Measurements from ENCODE around the gene KCP. TPM values are rescaled to one million over a fixed set of nuclear protein-coding genes. Genes with fewer than 3 reads are reported as not detected.

KCP gene
- total and polyA plus RNA-seq, 9 donors: 0.05 to 1.8 (median 0.20) TPM; not detected in 4

- Histone ChIP-seq H3K4me1 (ENCODE audit: insufficient read depth) (no peaks in the 10 kb centered on the region), H3K36me3 (no peaks in the 10 kb centered on the region), H3K27me3 (no peaks in the 10 kb centered on the region), H3K4me3 (no peak overlapping the region), H3K9me3 (no peaks in the 10 kb centered on the region), H3K27ac (no peak overlapping the region)
- peak in 1 of 5 donors; percentile 0 for DNase-seq
- intact Hi-C loops (cut with DNase I): no loop called here
- WGBS, 3 donors: 69 to 85% (median 82%) methylated on average over 8 of the region's 8 CpGs
- TF ChIP-seq, protein P1, sequence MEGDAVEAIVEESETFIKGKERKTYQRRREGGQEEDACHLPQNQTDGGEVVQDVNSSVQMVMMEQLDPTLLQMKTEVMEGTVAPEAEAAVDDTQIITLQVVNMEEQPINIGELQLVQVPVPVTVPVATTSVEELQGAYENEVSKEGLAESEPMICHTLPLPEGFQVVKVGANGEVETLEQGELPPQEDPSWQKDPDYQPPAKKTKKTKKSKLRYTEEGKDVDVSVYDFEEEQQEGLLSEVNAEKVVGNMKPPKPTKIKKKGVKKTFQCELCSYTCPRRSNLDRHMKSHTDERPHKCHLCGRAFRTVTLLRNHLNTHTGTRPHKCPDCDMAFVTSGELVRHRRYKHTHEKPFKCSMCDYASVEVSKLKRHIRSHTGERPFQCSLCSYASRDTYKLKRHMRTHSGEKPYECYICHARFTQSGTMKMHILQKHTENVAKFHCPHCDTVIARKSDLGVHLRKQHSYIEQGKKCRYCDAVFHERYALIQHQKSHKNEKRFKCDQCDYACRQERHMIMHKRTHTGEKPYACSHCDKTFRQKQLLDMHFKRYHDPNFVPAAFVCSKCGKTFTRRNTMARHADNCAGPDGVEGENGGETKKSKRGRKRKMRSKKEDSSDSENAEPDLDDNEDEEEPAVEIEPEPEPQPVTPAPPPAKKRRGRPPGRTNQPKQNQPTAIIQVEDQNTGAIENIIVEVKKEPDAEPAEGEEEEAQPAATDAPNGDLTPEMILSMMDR (IDR thresholded peaks at IDR 0.05): no peak
- TF ChIP-seq POLR2A (IDR thresholded peaks at IDR 0.05) (no peak), EP300 (IDR thresholded peaks at IDR 0.05) (no peak)
These were observed 14.4 kb upstream of the KCP start for GRCh38 chr7:128924707-128925588.

DNA sequence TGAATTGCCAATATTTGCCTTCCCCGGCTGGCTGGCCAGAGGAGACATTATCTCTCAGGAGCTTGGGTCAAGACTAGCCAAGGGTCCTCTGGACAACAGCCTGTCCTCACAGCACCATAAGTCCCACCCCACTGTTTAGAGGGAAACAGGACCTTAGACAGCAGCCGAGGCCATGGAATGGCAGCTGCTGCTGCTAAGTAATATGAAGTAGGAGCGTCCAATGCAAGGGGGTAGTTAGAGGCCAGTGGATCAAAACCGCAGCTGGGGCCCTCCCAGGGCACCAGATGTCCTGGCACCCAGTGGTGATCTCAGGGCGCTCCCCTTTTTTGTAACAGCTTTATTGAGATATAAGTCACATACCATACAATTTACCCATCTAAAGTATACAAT lies 12.9 kb upstream of the KCP start:
- no peaks in the 10 kb centered on the region for H3K36me3 ChIP-seq
- no peaks in the 10 kb centered on the region for H3K27me3 ChIP-seq
- no peaks in the 10 kb centered on the region for H3K4me1 ChIP-seq (ENCODE audit: insufficient read depth)
- no peak overlapping the region for H3K27ac ChIP-seq
- no peaks in the 10 kb centered on the region for H3K9me3 ChIP-seq
- intact Hi-C loops (cut with DNase I): no loop called here
- peak in 1 of 5 donors; percentile 10 for DNase-seq
- 61 to 84% (median 71%) methylated on average over 5 of the region's 5 CpGs for WGBS, 3 donors
- H3K4me3 ChIP-seq: no peak overlapping the region
- TF ChIP-seq EP300 (IDR thresholded peaks at IDR 0.05): no peak
- TF ChIP-seq, protein P1 (IDR thresholded peaks at IDR 0.05): no peak
- TF ChIP-seq POLR2A (IDR thresholded peaks at IDR 0.05): no peak

GRCh38 chr7:128922496-128923410 lies 12.2 kb upstream of the KCP start:
- 73 to 84% (median 74%) methylated on average over 16 of the region's 16 CpGs for WGBS, 3 donors
- TF ChIP-seq, protein P1 (IDR thresholded peaks at IDR 0.05): no peak
- TF ChIP-seq EP300 (IDR thresholded peaks at IDR 0.05) (no peak), POLR2A (IDR thresholded peaks at IDR 0.05) (no peak)
- intact Hi-C loops (cut with DNase I): no loop called here
- Histone ChIP-seq H3K4me3 (no peak overlapping the region), H3K36me3 (no peaks in the 10 kb centered on the region), H3K27me3 (no peaks in the 10 kb centered on the region), H3K27ac (no peak overlapping the region), H3K9me3 (no peaks in the 10 kb centered on the region), H3K4me1 (ENCODE audit: insufficient read depth) (no peaks in the 10 kb centered on the region)
- DNase-seq: peak in 1 of 5 donors; percentile 12

GRCh38 chr7:128921866-128922440 lies 11.4 kb upstream of the KCP start:
- DNase-seq: no peak
- TF ChIP-seq, protein P1 (IDR thresholded peaks at IDR 0.05): no peak
- TF ChIP-seq EP300 (IDR thresholded peaks at IDR 0.05) (no peak), POLR2A (IDR thresholded peaks at IDR 0.05) (no peak)
- H3K4me3 ChIP-seq: no peak overlapping the region
- intact Hi-C loops (cut with DNase I): no loop called here
- H3K27ac ChIP-seq: no peak overlapping the region
- H3K27me3 ChIP-seq: no peaks in the 10 kb centered on the region
- H3K4me1 ChIP-seq (ENCODE audit: insufficient read depth): no peaks in the 10 kb centered on the region
- H3K9me3 ChIP-seq: no peaks in the 10 kb centered on the region
- H3K36me3 ChIP-seq: no peaks in the 10 kb centered on the region
- 73 to 81% (median 74%) methylated on average over 9 of the region's 9 CpGs for WGBS, 3 donors

Data from ovary (tissue), 9 donors.